H7 (cell line): ENCODE data around the gene WNT9A. TPM values are rescaled to one million over a fixed set of nuclear protein-coding genes. Genes with fewer than 3 reads are reported as not detected.
"Not testable (repeated sequence)": the region's sequence is repeated elsewhere in the genome, so short reads cannot be mapped to it uniquely, and the experiment has no call there.

Source experiments
- DNase-seq: peaks from one replicate; pipeline ENCODE4 v3.0.0; 2012
- H3K27me3 ChIP-seq: 2 replicates; pipeline ENCODE4 v1.6.0; 2011; ENCODE audit warnings: mild to moderate bottlenecking, low read length; ENCODE audit not compliant: control insufficient read depth, insufficient read depth
- H3K36me3 ChIP-seq: replicated peaks from 2 replicates; pipeline ENCODE4 v1.5.1; 2011; ENCODE audit warnings: low read length; ENCODE audit not compliant: control insufficient read depth, insufficient read depth
- H3K4me3 ChIP-seq: 2 replicates; pipeline ENCODE4 v1.5.1; 2011; ENCODE audit warnings: low read depth, mild to moderate bottlenecking, control low read depth, low read length, moderate library complexity; ENCODE audit not compliant: insufficient read depth
- total RNA-seq: library from RNA; depleted of rRNA; stranded (reverse); fragments of >200 nt; shearing (Covaris generic); gene quantifications from 2 replicates; pipeline ENCODE4 v1.2.3, GENCODE V29; 2014

WNT9A gene
- total RNA-seq, 1 experiment from 2014 or later: 3.2 TPM

GRCh38 chr1:227966733-227967132, 19.0 kb upstream of the WNT9A start:
- DNase-seq, H3K27me3 ChIP-seq, H3K36me3 ChIP-seq, H3K4me3 ChIP-seq: not testable (repeated sequence)

GRCh38 chr1:227961651-227962466, 14.1 kb upstream of the WNT9A start:
- Histone ChIP-seq H3K27me3 (no peaks in the 10 kb centered on the region), H3K36me3 (no peaks in the 10 kb centered on the region), H3K4me3 (no peak overlapping the region)
- DNase-seq: no peak

- Histone ChIP-seq H3K27me3 (no peaks in the 10 kb centered on the region), H3K36me3 (no peaks in the 10 kb centered on the region), H3K4me3 (no peak overlapping the region)
- peak; percentile 21 for DNase-seq
Observed at GRCh38 chr1:227959325-227959860, 11.7 kb upstream of the WNT9A start.

- no peaks in the 10 kb centered on the region for H3K27me3 ChIP-seq
Observed at GRCh38 chr1:227958617-227959324, 11.0 kb upstream of the WNT9A start.

GRCh38 chr1:227955808-227956207, 8.1 kb upstream of the WNT9A start:
- no peak overlapping the region for H3K4me3 ChIP-seq
- DNase-seq: no peak
- H3K27me3 ChIP-seq: no peaks in the 10 kb centered on the region
- H3K36me3 ChIP-seq: no peaks in the 10 kb centered on the region

More at GRCh38 chr1:227958617-227959324, 11.0 kb upstream of the WNT9A start:
- no peak for DNase-seq
- H3K36me3 ChIP-seq: no peaks in the 10 kb centered on the region
- H3K4me3 ChIP-seq: no peak overlapping the region

- H3K36me3 ChIP-seq: no peaks in the 10 kb centered on the region
- H3K4me3 ChIP-seq: no peak overlapping the region
- no peak for DNase-seq
- H3K27me3 ChIP-seq: peaks cover 1% of the 10 kb centered on the region
Observed at GRCh38 chr1:227954163-227954850, 6.6 kb upstream of the WNT9A start.

GRCh38 chr1:227953022-227953412, 5.3 kb upstream of the WNT9A start:
- Histone ChIP-seq H3K4me3 (no peak overlapping the region), H3K27me3 (peaks cover 13% of the 10 kb centered on the region), H3K36me3 (no peaks in the 10 kb centered on the region)
- no peak for DNase-seq

- H3K27me3 ChIP-seq: peaks cover 13% of the 10 kb centered on the region
Observed at GRCh38 chr1:227952374-227953021, 4.8 kb upstream of the WNT9A start.

GRCh38 chr1:227951624-227952373, 4.1 kb upstream of the WNT9A start:
- Histone ChIP-seq H3K36me3 (no peaks in the 10 kb centered on the region), H3K4me3 (no peak overlapping the region), H3K27me3 (peaks cover 16% of the 10 kb centered on the region)
- no peak for DNase-seq

More at GRCh38 chr1:227952374-227953021, 4.8 kb upstream of the WNT9A start:
- H3K4me3 ChIP-seq: no peak overlapping the region
- no peaks in the 10 kb centered on the region for H3K36me3 ChIP-seq
- DNase-seq: peak; percentile 34

GRCh38 chr1:227950735-227951346, 3.1 kb upstream of the WNT9A start:
- Histone ChIP-seq H3K36me3 (no peaks in the 10 kb centered on the region), H3K27me3 (peaks cover 16% of the 10 kb centered on the region), H3K4me3 (no peak overlapping the region)
- no peak for DNase-seq

GRCh38 chr1:227949954-227950734, 2.4 kb upstream of the WNT9A start:
- H3K36me3 ChIP-seq: no peaks in the 10 kb centered on the region
- DNase-seq: peak; percentile 38
- H3K27me3 ChIP-seq: peaks cover 16% of the 10 kb centered on the region
- H3K4me3 ChIP-seq: no peak overlapping the region

GRCh38 chr1:227949341-227949921, 1.7 kb upstream of the WNT9A start:
- peak; percentile 40 for DNase-seq
- no peaks in the 10 kb centered on the region for H3K36me3 ChIP-seq
- H3K27me3 ChIP-seq: peaks cover 16% of the 10 kb centered on the region
- no peak overlapping the region for H3K4me3 ChIP-seq
